SU-DHL-6 (cell line): ENCODE results near the gene CMTM6.
"Not testable (repeated sequence)": the region's sequence is repeated elsewhere in the genome, so short reads cannot be mapped to it uniquely, and the experiment has no call there.

Source experiments
- H2AFZ ChIP-seq: fragments of 200-600 bp; sonication (generic); 2 replicates; pipeline ENCODE4 v1.6.1; 2014; ENCODE audit warnings: low read depth, mild to moderate bottlenecking, moderate library complexity, mixed read lengths, antibody characterized with exemption, low read length; ENCODE audit not compliant: severe bottlenecking
- H3F3A ChIP-seq: fragments of 200-600 bp; shearing (Covaris generic); 2 replicates; pipeline ENCODE4 v1.6.0; 2016; ENCODE audit warnings: antibody characterized with exemption, mild to moderate bottlenecking; ENCODE audit not compliant: insufficient read depth
- H3K27ac ChIP-seq: fragments of 200-600 bp; sonication (generic); 2 replicates; pipeline ENCODE4 v1.5.1; 2016; ENCODE audit warnings: low read depth, mild to moderate bottlenecking, low read length, moderate library complexity, mixed read lengths
- H3K27me3 ChIP-seq: fragments of 200-600 bp; sonication (generic), shearing (Covaris generic); 2 replicates; pipeline ENCODE4 v1.6.0; 2014; ENCODE audit warnings: mild to moderate bottlenecking, low read length
- H3K36me3 ChIP-seq: fragments of 200-600 bp; sonication (generic); 2 replicates; pipeline ENCODE4 v1.6.1; 2014; ENCODE audit warnings: mild to moderate bottlenecking, low read length, mixed read lengths
- H3K4me2 ChIP-seq: fragments of 300-600, 200-600 bp; shearing (Covaris generic), sonication (generic); 2 replicates; pipeline ENCODE4 v1.6.0; 2014; ENCODE audit warnings: low read length, low read depth, mild to moderate bottlenecking; ENCODE audit not compliant: poor library complexity, severe bottlenecking
- H3K4me3 ChIP-seq: fragments of 200-600 bp; sonication (generic); 2 replicates; pipeline ENCODE4 v1.5.1; 2014; ENCODE audit warnings: antibody characterized with exemption, low read length, mild to moderate bottlenecking, mixed read lengths; ENCODE audit not compliant: insufficient read depth, poor library complexity, severe bottlenecking
- H3K79me2 ChIP-seq: fragments of 200-600 bp; sonication (generic); 2 replicates; pipeline ENCODE4 v1.6.1; 2014; ENCODE audit warnings: mild to moderate bottlenecking, low read length, moderate library complexity; ENCODE audit not compliant: insufficient read depth
- H3K9ac ChIP-seq: fragments of 200-600 bp; sonication (generic); 2 replicates; pipeline ENCODE4 v1.7.0; 2014; ENCODE audit warnings: mild to moderate bottlenecking, low read length
- H3K9me2 ChIP-seq: fragments of 200-600 bp; sonication (generic); replicated peaks from 2 replicates; pipeline ENCODE4 v1.6.1; 2014; ENCODE audit warnings: low read length; ENCODE audit not compliant: insufficient read depth
- H3K9me3 ChIP-seq: fragments of 200-600 bp; sonication (generic); 2 replicates; pipeline ENCODE4 v1.6.1; 2014; ENCODE audit warnings: low read length, mixed read lengths; ENCODE audit not compliant: insufficient read depth
- H4K20me1 ChIP-seq: fragments of 200-600 bp; sonication (generic); 2 replicates; pipeline ENCODE4 v1.6.1; 2014; ENCODE audit warnings: low read depth, mild to moderate bottlenecking, antibody characterized with exemption, low read length, moderate library complexity, mixed read lengths
- EZH2phosphoT487 ChIP-seq: fragments of 200-600 bp; sonication (generic), shearing (Covaris generic); conservative IDR thresholded peaks from 2 replicates; pipeline ENCODE4 v1.6.1; 2018; ENCODE audit warnings: mild to moderate bottlenecking, antibody characterized with exemption, low read length, moderate library complexity, mixed read lengths
- TF ChIP-seq, protein P1 (sequence below): fragments of 200-600 bp; sonication (generic); IDR thresholded peaks from one replicate; pipeline ENCODE4 v1.5.1; 2017; ENCODE audit warnings: antibody characterized with exemption, mild to moderate bottlenecking, low read length, moderate library complexity; ENCODE audit not compliant: insufficient read depth, poor library complexity, severe bottlenecking

The CMTM6 gene

DNA sequence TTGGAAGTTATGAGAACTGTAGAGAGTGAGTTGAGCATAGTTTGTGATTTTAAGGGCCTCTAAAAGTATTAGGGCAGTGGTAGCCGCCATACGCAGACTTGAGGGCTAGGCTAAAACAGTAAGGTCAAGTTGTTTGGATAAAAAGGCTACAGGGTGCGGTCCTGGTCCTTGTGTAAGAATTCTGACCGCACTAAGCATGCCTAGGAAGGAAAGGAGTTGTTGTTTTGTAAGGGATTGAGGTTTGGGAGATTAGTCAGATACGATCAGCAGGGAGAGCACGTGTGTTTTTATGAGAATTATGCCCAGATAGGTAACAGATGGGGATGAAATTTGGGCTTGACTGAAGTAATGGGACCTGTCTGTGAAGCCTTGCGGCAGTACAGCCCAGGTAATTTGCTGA, 39.2 kb downstream of the CMTM6 start:
- H3K9me3 ChIP-seq, H4K20me1 ChIP-seq, H3K9me2 ChIP-seq, H3F3A ChIP-seq, H2AFZ ChIP-seq, H3K4me3 ChIP-seq, H3K36me3 ChIP-seq, H3K9ac ChIP-seq, H3K79me2 ChIP-seq, H3K4me2 ChIP-seq, H3K27me3 ChIP-seq, H3K27ac ChIP-seq: not testable (repeated sequence)

- H3K9ac ChIP-seq, H3K4me2 ChIP-seq, H3K9me3 ChIP-seq, H2AFZ ChIP-seq, H4K20me1 ChIP-seq, H3K36me3 ChIP-seq, H3F3A ChIP-seq, H3K79me2 ChIP-seq, H3K9me2 ChIP-seq, H3K4me3 ChIP-seq, H3K27ac ChIP-seq, H3K27me3 ChIP-seq: not testable (repeated sequence)
Observed at GRCh38 chr3:32462191-32462986, 40.3 kb downstream of the CMTM6 start.

- H3K9me3 ChIP-seq, H3K9me2 ChIP-seq, H3K9ac ChIP-seq, H3K36me3 ChIP-seq, H4K20me1 ChIP-seq, H3F3A ChIP-seq, H3K4me3 ChIP-seq, H2AFZ ChIP-seq, H3K79me2 ChIP-seq, H3K27me3 ChIP-seq: not testable (repeated sequence)
- H3K27ac ChIP-seq, result peak overlapping the region; percentile 60; the same call in 1 of the 2 replicates
- H3K4me2 ChIP-seq, result peak overlapping the region; percentile 48
Observed at GRCh38 chr3:32460817-32461496, 41.7 kb downstream of the CMTM6 start.

- Histone ChIP-seq H3K4me3 (peak overlapping the region; percentile 25), H3K79me2 (no peaks in the 10 kb centered on the region), H3K27me3 (no peaks in the 10 kb centered on the region), H3K9ac (no peak overlapping the region; the same call in 1 of the 2 replicates), H2AFZ (peak overlapping the region; percentile 66), H3K36me3 (no peaks in the 10 kb centered on the region), H3K4me2 (peak overlapping the region; percentile 48), H4K20me1 (no peaks in the 10 kb centered on the region), H3K9me2 (no peaks in the 10 kb centered on the region), H3K9me3 (no peaks in the 10 kb centered on the region), H3F3A (no peaks in the 10 kb centered on the region), H3K27ac (peak overlapping the region; percentile 60)
- TF ChIP-seq, protein P1, sequence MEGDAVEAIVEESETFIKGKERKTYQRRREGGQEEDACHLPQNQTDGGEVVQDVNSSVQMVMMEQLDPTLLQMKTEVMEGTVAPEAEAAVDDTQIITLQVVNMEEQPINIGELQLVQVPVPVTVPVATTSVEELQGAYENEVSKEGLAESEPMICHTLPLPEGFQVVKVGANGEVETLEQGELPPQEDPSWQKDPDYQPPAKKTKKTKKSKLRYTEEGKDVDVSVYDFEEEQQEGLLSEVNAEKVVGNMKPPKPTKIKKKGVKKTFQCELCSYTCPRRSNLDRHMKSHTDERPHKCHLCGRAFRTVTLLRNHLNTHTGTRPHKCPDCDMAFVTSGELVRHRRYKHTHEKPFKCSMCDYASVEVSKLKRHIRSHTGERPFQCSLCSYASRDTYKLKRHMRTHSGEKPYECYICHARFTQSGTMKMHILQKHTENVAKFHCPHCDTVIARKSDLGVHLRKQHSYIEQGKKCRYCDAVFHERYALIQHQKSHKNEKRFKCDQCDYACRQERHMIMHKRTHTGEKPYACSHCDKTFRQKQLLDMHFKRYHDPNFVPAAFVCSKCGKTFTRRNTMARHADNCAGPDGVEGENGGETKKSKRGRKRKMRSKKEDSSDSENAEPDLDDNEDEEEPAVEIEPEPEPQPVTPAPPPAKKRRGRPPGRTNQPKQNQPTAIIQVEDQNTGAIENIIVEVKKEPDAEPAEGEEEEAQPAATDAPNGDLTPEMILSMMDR, result no peak
- no peak for TF ChIP-seq EZH2phosphoT487
Observed at GRCh38 chr3:32460031-32460749, 42.5 kb downstream of the CMTM6 start.
